ENCODE measurements around the gene SHKBP1.

GRCh38 chr19:40528078-40528477, 48.6 kb upstream of the SHKBP1 start:
- TF ChIP-seq CTCF (IDR thresholded peaks at IDR 0.05; ENCODE audit: insufficient read depth, low read depth, low read length) (no peak), EZH2 (IDR thresholded peaks at IDR 0.05; ENCODE audit: insufficient read depth, low read length) (no peak)

Data from astrocyte (in vitro differentiated cells and primary cell).